HCT116 (cell line): ENCODE data around the gene PCDH9. TPM values are rescaled to one million over a fixed set of nuclear protein-coding genes. Genes with fewer than 3 reads are reported as not detected.

Experiments
- ATAC-seq: fragments of 200-7000 bp; cut with Tn5 transposase; 2 replicates; pipeline ENCODE4 v1.9.1; 2020; ENCODE audit warnings: mild to moderate bottlenecking, moderate library complexity
- BruUV-seq: library from RNA; stranded (reverse); fragments of 400-500 nt; replicated peaks from 2 replicates; lab custom pipeline; 2021; lab: Mats Ljungman, UMichigan
- CTCF ChIA-PET: fragments of 300-600 bp; sonication (Branson Sonifier 250); formaldehyde crosslinking; loops from one replicate; lab custom pipeline; 2021; ENCODE audit warnings: antibody characterized with exemption; lab: Charles Lee
- POLR2A ChIA-PET: fragments of 300-600, 350-600 bp; sonication (Branson Sonifier 250); formaldehyde crosslinking; loops from one replicate; lab custom pipeline; 2021; ENCODE audit warnings: antibody characterized with exemption; lab: Charles Lee
- RAD21 ChIA-PET, 2 experiments: fragments of 300-600 bp; sonication (Branson Sonifier 250); formaldehyde crosslinking; loops; one replicate each; lab custom pipeline; 2023; ENCODE audit warnings: low total read pairs in 2 of 2; ENCODE audit not compliant: uncharacterized antibody in 2 of 2, unreplicated experiment in 2 of 2, low non-redundant PET in 1 of 2; lab: Charles Lee
- DNase-seq: peaks from one replicate; pipeline ENCODE4 v3.0.0-alpha.2; 2010; ENCODE audit warnings: low read depth, low spot score
- H2AFZ ChIP-seq: fragments of 200-600 bp; shearing (Covaris generic), sonication (generic); 2 replicates; pipeline ENCODE4 v1.6.1; 2017; ENCODE audit warnings: low read depth, mixed run types, mixed read lengths, antibody characterized with exemption, low read length; ENCODE audit not compliant: poor library complexity, severe bottlenecking
- H3K27ac ChIP-seq: 2 replicates; pipeline ENCODE4 v1.5.1; 2012; ENCODE audit warnings: low read depth, low read length
- H3K27me3 ChIP-seq: fragments of 200-600 bp; sonication (generic); 2 replicates; pipeline ENCODE4 v1.6.1; 2016; ENCODE audit warnings: mixed run types, low read length, mixed read lengths; ENCODE audit not compliant: insufficient read depth
- H3K36me3 ChIP-seq, 2 experiments: fragments of 200-500 bp in 1 of 2; fragments of 200-600 bp in 1 of 2; sonication (Bioruptor generic) in 1 of 2; sonication (generic) in 1 of 2; 2 replicates each; pipeline versions ENCODE4 v1.5.1 to v1.6.1; 2014 to 2016; ENCODE audit warnings: low read length in 2 of 2, inconsistent platforms in 1 of 2, mixed read lengths in 1 of 2, mixed run types in 1 of 2; ENCODE audit not compliant: insufficient read depth in 2 of 2, control insufficient read depth in 1 of 2
- H3K4me1 ChIP-seq, 2 experiments: fragments of 200-600 bp in 1 of 2; sonication (generic) in 1 of 2; 2 replicates each; pipeline versions ENCODE4 v1.5.1 to v1.6.1; 2012 to 2017; ENCODE audit warnings: low read length in 2 of 2, inconsistent platforms in 1 of 2, mild to moderate bottlenecking in 1 of 2, mixed read lengths in 1 of 2, mixed run types in 1 of 2, moderate library complexity in 1 of 2; ENCODE audit not compliant: insufficient read depth in 2 of 2, control insufficient read depth in 1 of 2
- H3K4me2 ChIP-seq: fragments of 200-600 bp; sonication (generic); 2 replicates; pipeline ENCODE4 v1.6.1; 2017; ENCODE audit warnings: mixed run types, low read length, mixed read lengths
- H3K4me3 ChIP-seq, 2 experiments: fragments of 200-600 bp in 1 of 2; sonication (generic) in 1 of 2; replicated peaks in 1 of 2; 2 replicates each; pipeline ENCODE4 v1.5.1; 2011 to 2016; ENCODE audit warnings: low read length in 2 of 2, control low read depth in 1 of 2, low read depth in 1 of 2, mild to moderate bottlenecking in 1 of 2, mixed read lengths in 1 of 2, mixed run types in 1 of 2
- H3K79me2 ChIP-seq: fragments of 200-600 bp; sonication (generic); 2 replicates; pipeline ENCODE4 v1.6.1; 2017; ENCODE audit warnings: mild to moderate bottlenecking, mixed run types, low read length, moderate library complexity, mixed read lengths; ENCODE audit not compliant: insufficient read depth
- H3K9ac ChIP-seq: fragments of 200-600 bp; sonication (generic); 2 replicates; pipeline ENCODE4 v1.6.1; 2016; ENCODE audit warnings: low read length, mixed read lengths
- H3K9me2 ChIP-seq: fragments of 200-600 bp; sonication (generic), shearing (Covaris generic); 2 replicates; pipeline ENCODE4 v1.6.1; 2017; ENCODE audit warnings: mixed run types, mild to moderate bottlenecking, moderate library complexity; ENCODE audit not compliant: insufficient read depth
- H3K9me3 ChIP-seq, 2 experiments: fragments of 200-500 bp in 1 of 2; fragments of 200-600 bp in 1 of 2; sonication (Bioruptor generic) in 1 of 2; sonication (generic) in 1 of 2; 2 replicates each; pipeline ENCODE4 v1.6.1; 2014 to 2017; ENCODE audit warnings: low read length in 2 of 2, mixed read lengths in 2 of 2, inconsistent platforms in 1 of 2, low read depth in 1 of 2, mild to moderate bottlenecking in 1 of 2, mixed run types in 1 of 2, moderate library complexity in 1 of 2; ENCODE audit not compliant: control insufficient read depth in 1 of 2, insufficient read depth in 1 of 2
- H4K20me1 ChIP-seq: fragments of 200-600 bp; sonication (generic), shearing (Covaris generic); 2 replicates; pipeline ENCODE4 v1.6.1; 2017; ENCODE audit warnings: mixed run types, mild to moderate bottlenecking, moderate library complexity; ENCODE audit not compliant: insufficient read depth
- EGR1 ChIP-seq: IDR thresholded peaks from 2 replicates; pipeline ENCODE4 v1.6.1; 2012; ENCODE audit warnings: low read depth
- ELF1 ChIP-seq: IDR thresholded peaks from 2 replicates; pipeline ENCODE4 v1.6.1; 2012; ENCODE audit warnings: low read depth, borderline replicate concordance
- EZH2 ChIP-seq: fragments of 200-600 bp; sonication (generic); IDR thresholded peaks from 2 replicates; pipeline ENCODE4 v1.6.1; 2017; ENCODE audit warnings: antibody characterized with exemption, mixed run types
- EZH2phosphoT487 ChIP-seq: fragments of 200-600 bp; IDR thresholded peaks from 2 replicates; pipeline ENCODE4 v1.6.1; 2018; ENCODE audit warnings: antibody characterized with exemption, borderline replicate concordance
- POLR2A ChIP-seq: IDR thresholded peaks from 2 replicates; pipeline ENCODE4 v1.7.0; 2011; ENCODE audit warnings: borderline replicate concordance; ENCODE audit not compliant: insufficient read depth, insufficient read length; ENCODE audit errors: extremely low read depth
- POLR2AphosphoS5 ChIP-seq: IDR thresholded peaks from 2 replicates; pipeline ENCODE4 v1.6.1; 2011; ENCODE audit warnings: mild to moderate bottlenecking, low read depth, low read length, moderate library complexity
- SIN3A ChIP-seq: IDR thresholded peaks from 2 replicates; pipeline ENCODE4 v1.6.1; 2012; ENCODE audit warnings: low read depth
- SP1 ChIP-seq: IDR thresholded peaks from 2 replicates; pipeline ENCODE4 v1.6.1; 2012; ENCODE audit warnings: low read depth
- SRF ChIP-seq: IDR thresholded peaks from 2 replicates; pipeline ENCODE4 v1.6.1; 2012; ENCODE audit warnings: low read depth
- TCF7L2 ChIP-seq: IDR thresholded peaks from 2 replicates; pipeline ENCODE4 v1.7.0; 2011; ENCODE audit warnings: borderline replicate concordance, inconsistent platforms; ENCODE audit not compliant: insufficient read depth, insufficient read length; ENCODE audit errors: extremely low read depth
- YY1 ChIP-seq: IDR thresholded peaks from 2 replicates; pipeline ENCODE4 v1.6.1; 2011; ENCODE audit warnings: low read length, low read depth, moderate library complexity, mild to moderate bottlenecking; ENCODE audit not compliant: insufficient replicate concordance; ENCODE audit errors: extremely low read depth
- ZNF274 ChIP-seq: fragments of 200-500 bp; sonication (Bioruptor generic); IDR thresholded peaks from 2 replicates; pipeline ENCODE4 v1.6.1; 2014; ENCODE audit warnings: mild to moderate bottlenecking, low read depth, low read length, inconsistent platforms
- intact Hi-C: fragments of 100-400 bp; cut with micrococcal nuclease; formaldehyde crosslinking; loops from 2 replicates; pipeline ENCODE4 v1.10.0; 2022
- total RNA-seq: library from RNA; stranded (reverse); gene quantifications from one replicate; pipeline ENCODE4 v1.2.1, GENCODE V29; 2021; ENCODE audit not compliant: unreplicated experiment
- TF ChIP-seq, protein P1 (sequence below): IDR thresholded peaks from 2 replicates; pipeline ENCODE4 v1.6.1; 2012
- TF ChIP-seq, protein P2 (sequence below): IDR thresholded peaks from 2 replicates; pipeline ENCODE4 v1.6.1; 2012; ENCODE audit warnings: low read depth

The PCDH9 gene
- total RNA-seq, 1 experiment from 2014 or later, result 0.02 TPM

- intact Hi-C loops, result no loop called here
- BruUV-seq, result no TSS peak
- H3K9me2 ChIP-seq, result no peaks in the 10 kb centered on the region; the same call in 1 of the 2 replicates
- H4K20me1 ChIP-seq, result no peaks in the 10 kb centered on the region
- no peaks in the 10 kb centered on the region for H3K79me2 ChIP-seq
- TF ChIP-seq YY1, result no peak
- TF ChIP-seq POLR2A, result no peak
- TF ChIP-seq, protein P1, sequence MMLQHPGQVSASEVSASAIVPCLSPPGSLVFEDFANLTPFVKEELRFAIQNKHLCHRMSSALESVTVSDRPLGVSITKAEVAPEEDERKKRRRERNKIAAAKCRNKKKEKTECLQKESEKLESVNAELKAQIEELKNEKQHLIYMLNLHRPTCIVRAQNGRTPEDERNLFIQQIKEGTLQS, result no peak
- TF ChIP-seq SRF, result no peak
- no peak for TF ChIP-seq POLR2AphosphoS5
- TF ChIP-seq EZH2, result no peak
- TF ChIP-seq ELF1, result no peak
- no peak for TF ChIP-seq EGR1
- TF ChIP-seq EZH2phosphoT487, result no peak
- no peak for TF ChIP-seq SP1
- no peak for TF ChIP-seq ZNF274
- no peak for TF ChIP-seq TCF7L2
- TF ChIP-seq, protein P2, sequence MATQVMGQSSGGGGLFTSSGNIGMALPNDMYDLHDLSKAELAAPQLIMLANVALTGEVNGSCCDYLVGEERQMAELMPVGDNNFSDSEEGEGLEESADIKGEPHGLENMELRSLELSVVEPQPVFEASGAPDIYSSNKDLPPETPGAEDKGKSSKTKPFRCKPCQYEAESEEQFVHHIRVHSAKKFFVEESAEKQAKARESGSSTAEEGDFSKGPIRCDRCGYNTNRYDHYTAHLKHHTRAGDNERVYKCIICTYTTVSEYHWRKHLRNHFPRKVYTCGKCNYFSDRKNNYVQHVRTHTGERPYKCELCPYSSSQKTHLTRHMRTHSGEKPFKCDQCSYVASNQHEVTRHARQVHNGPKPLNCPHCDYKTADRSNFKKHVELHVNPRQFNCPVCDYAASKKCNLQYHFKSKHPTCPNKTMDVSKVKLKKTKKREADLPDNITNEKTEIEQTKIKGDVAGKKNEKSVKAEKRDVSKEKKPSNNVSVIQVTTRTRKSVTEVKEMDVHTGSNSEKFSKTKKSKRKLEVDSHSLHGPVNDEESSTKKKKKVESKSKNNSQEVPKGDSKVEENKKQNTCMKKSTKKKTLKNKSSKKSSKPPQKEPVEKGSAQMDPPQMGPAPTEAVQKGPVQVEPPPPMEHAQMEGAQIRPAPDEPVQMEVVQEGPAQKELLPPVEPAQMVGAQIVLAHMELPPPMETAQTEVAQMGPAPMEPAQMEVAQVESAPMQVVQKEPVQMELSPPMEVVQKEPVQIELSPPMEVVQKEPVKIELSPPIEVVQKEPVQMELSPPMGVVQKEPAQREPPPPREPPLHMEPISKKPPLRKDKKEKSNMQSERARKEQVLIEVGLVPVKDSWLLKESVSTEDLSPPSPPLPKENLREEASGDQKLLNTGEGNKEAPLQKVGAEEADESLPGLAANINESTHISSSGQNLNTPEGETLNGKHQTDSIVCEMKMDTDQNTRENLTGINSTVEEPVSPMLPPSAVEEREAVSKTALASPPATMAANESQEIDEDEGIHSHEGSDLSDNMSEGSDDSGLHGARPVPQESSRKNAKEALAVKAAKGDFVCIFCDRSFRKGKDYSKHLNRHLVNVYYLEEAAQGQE, result no peak
- TF ChIP-seq SIN3A, result no peak
- H3K9ac ChIP-seq, result no peak overlapping the region
- no peak overlapping the region for H2AFZ ChIP-seq
- H3K27ac ChIP-seq, result no peak overlapping the region
- no peaks in the 10 kb centered on the region for H3K36me3 ChIP-seq
- no peak for DNase-seq
- H3K4me1 ChIP-seq, result no peaks in the 10 kb centered on the region
- no peak overlapping the region for H3K4me3 ChIP-seq
- ChIA-PET CTCF (no interaction called here), RAD21 (no interaction called here), POLR2A (no interaction called here)
- no peak for ATAC-seq
- H3K9me3 ChIP-seq, result no peaks in the 10 kb centered on the region; a peak in 1 of 4 replicates
- H3K27me3 ChIP-seq, result no peaks in the 10 kb centered on the region
- H3K4me2 ChIP-seq, result no peak overlapping the region
Observed at GRCh38 chr13:66748712-66749111, 481.4 kb downstream of the PCDH9 start.
